ENCODE data around the gene PPL.
A peak's percentile ranks its signal among the peaks of the same experiment; 100 is the strongest.

The PPL gene

GRCh38 chr16:4884972-4885874 is 51.7 kb downstream of the PPL start:
- no peak for DNase-seq

- no peak for DNase-seq
Measured at GRCh38 chr16:4884209-4884608, 52.7 kb downstream of the PPL start.

- DNase-seq: no peak
Measured at GRCh38 chr16:4883501-4883900, 53.4 kb downstream of the PPL start.

- DNase-seq: no peak
Measured at GRCh38 chr16:4882633-4883285, 54.2 kb downstream of the PPL start.

- DNase-seq: no peak
Measured at GRCh38 chr16:4882000-4882632, 54.8 kb downstream of the PPL start.

GRCh38 chr16:4880006-4880580 is 56.9 kb downstream of the PPL start:
- DNase-seq: no peak

- DNase-seq: no peak
Measured at GRCh38 chr16:4879049-4879448, 57.9 kb downstream of the PPL start.

- no peak for DNase-seq
Measured at GRCh38 chr16:4877380-4877685, 59.6 kb downstream of the PPL start.

GRCh38 chr16:4876646-4877379 is 60.1 kb downstream of the PPL start:
- no peak for DNase-seq

- DNase-seq: no peak
Measured at GRCh38 chr16:4874666-4875065, 62.3 kb downstream of the PPL start.

GRCh38 chr16:4873091-4873490 is 63.9 kb downstream of the PPL start:
- DNase-seq: no peak

GRCh38 chr16:4871071-4871470 is 65.9 kb downstream of the PPL start:
- no peak for DNase-seq

- DNase-seq: no peak
Measured at GRCh38 chr16:4870138-4870671, 66.7 kb downstream of the PPL start.

- no peak for DNase-seq
Measured at GRCh38 chr16:4869147-4869805, 67.7 kb downstream of the PPL start.

- no peak for DNase-seq
Measured at GRCh38 chr16:4868535-4868934, 68.4 kb downstream of the PPL start.

- no peak for DNase-seq
Measured at GRCh38 chr16:4868026-4868425, 68.9 kb downstream of the PPL start.

GRCh38 chr16:4866586-4866985 is 70.4 kb downstream of the PPL start:
- no peak for DNase-seq

GRCh38 chr16:4865231-4865860 is 71.6 kb downstream of the PPL start:
- DNase-seq: no peak

- DNase-seq: no peak
Measured at GRCh38 chr16:4864728-4865127, 72.2 kb downstream of the PPL start.

- DNase-seq: peak in 1 of 2 donors; percentile 4
Measured at GRCh38 chr16:4862639-4863038, 74.3 kb downstream of the PPL start.

- no peak for DNase-seq
Measured at GRCh38 chr16:4860727-4861342, 76.1 kb downstream of the PPL start.

All from CD4-positive, alpha-beta T cell treated with Interferon alpha-2 for 1 hour (primary cell).